Measurements from ENCODE around the gene FOXB2.

The FOXB2 gene

DNA sequence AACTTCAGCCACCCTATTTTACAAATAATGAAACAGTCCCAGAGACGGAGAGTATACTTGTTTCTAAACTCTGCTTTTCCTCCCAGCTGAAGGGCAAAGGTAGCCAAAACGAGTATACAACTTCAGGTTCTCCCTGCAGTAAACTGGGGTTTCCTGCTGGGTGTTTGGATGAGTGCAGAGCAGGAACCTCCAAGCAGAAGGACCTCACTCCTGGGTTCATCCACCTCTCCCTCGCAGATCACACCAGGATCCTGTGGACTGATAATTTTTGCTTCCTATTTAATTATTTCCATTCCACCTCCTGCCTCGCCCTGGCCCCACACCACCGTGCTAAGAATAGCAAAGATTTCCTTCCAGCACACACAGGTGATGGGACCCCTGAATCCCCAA is 2.0 kb upstream of the FOXB2 start:
- Histone ChIP-seq H3K27me3 (ENCODE audit: insufficient read depth, low read depth, severe bottlenecking) (peaks cover 97% of the 10 kb centered on the region), H3K4me3 (ENCODE audit: low read depth, low read length) (no peak overlapping the region), H3K9me3 (ENCODE audit: severe bottlenecking) (no peaks in the 10 kb centered on the region), H3K36me3 (no peaks in the 10 kb centered on the region), H3K27ac (no peak overlapping the region)
- DNase-seq = no peak
- TF ChIP-seq CTCF (IDR thresholded peaks at IDR 0.05; ENCODE audit: low read depth, low read length) = no peak

DNA sequence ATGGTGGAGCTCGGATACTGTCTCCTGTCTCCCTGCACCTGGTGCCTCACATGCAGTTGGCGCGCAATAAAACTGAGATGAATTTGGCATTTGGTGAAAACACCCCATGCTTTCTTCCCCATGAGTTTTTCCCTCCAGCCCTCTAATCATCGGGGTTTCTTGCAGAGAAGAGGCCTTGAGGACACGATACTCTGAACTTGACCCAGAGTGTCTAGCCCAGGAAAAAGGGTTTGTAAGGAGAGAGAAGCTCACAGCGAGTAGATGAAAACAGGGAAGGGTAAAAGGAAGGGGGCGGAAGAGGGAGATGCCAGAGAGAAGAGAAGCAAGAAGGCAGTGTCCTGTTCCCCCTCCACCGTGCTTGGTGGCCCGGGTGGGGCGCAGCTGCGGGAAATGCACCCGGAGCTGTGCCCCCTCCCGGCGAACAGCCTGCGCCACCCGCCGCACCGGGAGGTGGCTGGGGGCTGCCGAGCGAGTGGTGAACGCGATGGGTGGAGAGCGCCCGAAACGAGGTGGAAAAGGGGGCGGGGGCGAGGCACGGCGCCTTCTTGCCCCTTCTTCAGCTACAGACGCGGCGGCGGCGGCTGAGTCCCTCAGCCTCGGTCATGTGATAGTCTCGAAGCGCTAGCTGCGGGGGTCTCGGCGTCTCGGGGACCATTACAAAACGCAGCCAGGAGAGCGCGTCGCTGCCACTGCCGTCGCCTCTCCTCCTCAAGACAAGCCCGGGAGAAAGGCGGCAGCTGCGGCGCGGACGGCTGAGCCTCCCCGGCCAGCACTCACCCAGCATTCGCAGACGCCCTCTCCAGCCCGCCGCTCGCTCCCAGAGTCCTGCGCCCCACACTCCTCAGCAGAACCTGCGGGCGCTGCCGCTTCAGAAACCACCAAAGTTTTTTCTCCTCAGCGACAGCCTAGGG is 1.1 kb upstream of the FOXB2 start:
- Histone ChIP-seq H3K27ac (no peak overlapping the region), H3K4me3 (ENCODE audit: low read depth, low read length) (peak overlapping the region; percentile 33), H3K36me3 (no peaks in the 10 kb centered on the region), H3K9me3 (ENCODE audit: severe bottlenecking) (no peaks in the 10 kb centered on the region), H3K27me3 (ENCODE audit: insufficient read depth, low read depth, severe bottlenecking) (peaks cover 94% of the 10 kb centered on the region)
- TF ChIP-seq CTCF (IDR thresholded peaks at IDR 0.05; ENCODE audit: low read depth, low read length) = no peak
- DNase-seq = peak; percentile 27

DNA sequence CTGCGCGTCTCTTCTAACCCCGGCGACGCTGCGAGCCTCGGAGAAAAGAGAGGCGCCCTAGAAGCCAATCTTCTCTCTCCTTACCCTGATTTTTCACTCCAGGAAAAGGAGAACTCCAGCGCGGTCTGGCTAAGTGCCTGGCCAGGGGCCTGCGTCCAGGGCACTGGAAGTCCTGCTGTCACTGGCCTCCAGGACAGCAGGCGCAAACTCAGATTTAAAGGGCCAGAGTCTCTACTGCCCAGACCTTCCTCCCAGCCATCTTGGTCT is 553 bp upstream of the FOXB2 start:
- H3K9me3 ChIP-seq (ENCODE audit: severe bottlenecking) = no peaks in the 10 kb centered on the region
- no peak for TF ChIP-seq CTCF (IDR thresholded peaks at IDR 0.05; ENCODE audit: low read depth, low read length)
- DNase-seq = no peak
- no peaks in the 10 kb centered on the region for H3K36me3 ChIP-seq
- H3K27ac ChIP-seq = no peak overlapping the region
- H3K4me3 ChIP-seq (ENCODE audit: low read depth, low read length) = peak overlapping the region; percentile 33
- H3K27me3 ChIP-seq (ENCODE audit: insufficient read depth, low read depth, severe bottlenecking) = peaks cover 88% of the 10 kb centered on the region

DNA sequence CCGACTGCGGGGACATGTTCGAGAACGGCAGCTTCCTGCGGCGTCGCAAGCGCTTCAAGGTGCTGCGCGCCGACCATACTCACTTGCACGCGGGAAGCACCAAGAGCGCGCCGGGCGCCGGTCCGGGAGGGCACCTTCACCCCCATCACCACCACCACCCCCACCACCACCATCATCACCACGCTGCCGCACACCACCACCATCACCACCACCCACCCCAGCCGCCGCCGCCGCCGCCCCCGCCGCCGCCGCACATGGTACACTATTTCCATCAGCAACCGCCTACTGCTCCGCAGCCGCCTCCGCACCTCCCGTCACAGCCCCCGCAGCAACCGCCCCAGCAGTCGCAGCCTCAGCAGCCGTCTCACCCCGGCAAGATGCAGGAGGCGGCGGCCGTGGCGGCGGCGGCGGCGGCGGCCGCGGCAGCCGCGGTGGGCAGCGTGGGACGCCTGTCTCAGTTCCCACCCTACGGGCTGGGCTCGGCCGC is 514 bp downstream of the FOXB2 start:
- no peak overlapping the region for H3K27ac ChIP-seq
- DNase-seq = no peak
- H3K27me3 ChIP-seq (ENCODE audit: insufficient read depth, low read depth, severe bottlenecking) = peaks cover 77% of the 10 kb centered on the region
- no peak for TF ChIP-seq CTCF (IDR thresholded peaks at IDR 0.05; ENCODE audit: low read depth, low read length)
- H3K4me3 ChIP-seq (ENCODE audit: low read depth, low read length) = peak overlapping the region; percentile 33
- H3K36me3 ChIP-seq = no peaks in the 10 kb centered on the region
- no peaks in the 10 kb centered on the region for H3K9me3 ChIP-seq (ENCODE audit: severe bottlenecking)

- H3K27me3 ChIP-seq (ENCODE audit: insufficient read depth, low read depth, severe bottlenecking) = peaks cover 73% of the 10 kb centered on the region
- no peaks in the 10 kb centered on the region for H3K9me3 ChIP-seq (ENCODE audit: severe bottlenecking)
- peak overlapping the region; percentile 33 for H3K4me3 ChIP-seq (ENCODE audit: low read depth, low read length)
- TF ChIP-seq CTCF (IDR thresholded peaks at IDR 0.05; ENCODE audit: low read depth, low read length) = no peak
- no peaks in the 10 kb centered on the region for H3K36me3 ChIP-seq
- no peak overlapping the region for H3K27ac ChIP-seq
- no peak for DNase-seq
Measured at GRCh38 chr9:77020413-77021290, 1.2 kb downstream of the FOXB2 start.
